NCI-H2227 (cell line): Measurements from ENCODE around the gene NFAT5.
"Not testable (repeated sequence)": the region's sequence is repeated elsewhere in the genome, so short reads cannot be mapped to it uniquely, and the experiment has no call there.

Source experiments
- DNase-seq: peaks from one replicate; lab custom pipeline; 2025; ENCODE audit not compliant: unreplicated experiment; lab: John Stamatoyannopoulos, UW

The NFAT5 gene, protein sequence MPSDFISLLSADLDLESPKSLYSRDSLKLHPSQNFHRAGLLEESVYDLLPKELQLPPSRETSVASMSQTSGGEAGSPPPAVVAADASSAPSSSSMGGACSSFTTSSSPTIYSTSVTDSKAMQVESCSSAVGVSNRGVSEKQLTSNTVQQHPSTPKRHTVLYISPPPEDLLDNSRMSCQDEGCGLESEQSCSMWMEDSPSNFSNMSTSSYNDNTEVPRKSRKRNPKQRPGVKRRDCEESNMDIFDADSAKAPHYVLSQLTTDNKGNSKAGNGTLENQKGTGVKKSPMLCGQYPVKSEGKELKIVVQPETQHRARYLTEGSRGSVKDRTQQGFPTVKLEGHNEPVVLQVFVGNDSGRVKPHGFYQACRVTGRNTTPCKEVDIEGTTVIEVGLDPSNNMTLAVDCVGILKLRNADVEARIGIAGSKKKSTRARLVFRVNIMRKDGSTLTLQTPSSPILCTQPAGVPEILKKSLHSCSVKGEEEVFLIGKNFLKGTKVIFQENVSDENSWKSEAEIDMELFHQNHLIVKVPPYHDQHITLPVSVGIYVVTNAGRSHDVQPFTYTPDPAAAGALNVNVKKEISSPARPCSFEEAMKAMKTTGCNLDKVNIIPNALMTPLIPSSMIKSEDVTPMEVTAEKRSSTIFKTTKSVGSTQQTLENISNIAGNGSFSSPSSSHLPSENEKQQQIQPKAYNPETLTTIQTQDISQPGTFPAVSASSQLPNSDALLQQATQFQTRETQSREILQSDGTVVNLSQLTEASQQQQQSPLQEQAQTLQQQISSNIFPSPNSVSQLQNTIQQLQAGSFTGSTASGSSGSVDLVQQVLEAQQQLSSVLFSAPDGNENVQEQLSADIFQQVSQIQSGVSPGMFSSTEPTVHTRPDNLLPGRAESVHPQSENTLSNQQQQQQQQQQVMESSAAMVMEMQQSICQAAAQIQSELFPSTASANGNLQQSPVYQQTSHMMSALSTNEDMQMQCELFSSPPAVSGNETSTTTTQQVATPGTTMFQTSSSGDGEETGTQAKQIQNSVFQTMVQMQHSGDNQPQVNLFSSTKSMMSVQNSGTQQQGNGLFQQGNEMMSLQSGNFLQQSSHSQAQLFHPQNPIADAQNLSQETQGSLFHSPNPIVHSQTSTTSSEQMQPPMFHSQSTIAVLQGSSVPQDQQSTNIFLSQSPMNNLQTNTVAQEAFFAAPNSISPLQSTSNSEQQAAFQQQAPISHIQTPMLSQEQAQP (N-terminal part only)

DNA sequence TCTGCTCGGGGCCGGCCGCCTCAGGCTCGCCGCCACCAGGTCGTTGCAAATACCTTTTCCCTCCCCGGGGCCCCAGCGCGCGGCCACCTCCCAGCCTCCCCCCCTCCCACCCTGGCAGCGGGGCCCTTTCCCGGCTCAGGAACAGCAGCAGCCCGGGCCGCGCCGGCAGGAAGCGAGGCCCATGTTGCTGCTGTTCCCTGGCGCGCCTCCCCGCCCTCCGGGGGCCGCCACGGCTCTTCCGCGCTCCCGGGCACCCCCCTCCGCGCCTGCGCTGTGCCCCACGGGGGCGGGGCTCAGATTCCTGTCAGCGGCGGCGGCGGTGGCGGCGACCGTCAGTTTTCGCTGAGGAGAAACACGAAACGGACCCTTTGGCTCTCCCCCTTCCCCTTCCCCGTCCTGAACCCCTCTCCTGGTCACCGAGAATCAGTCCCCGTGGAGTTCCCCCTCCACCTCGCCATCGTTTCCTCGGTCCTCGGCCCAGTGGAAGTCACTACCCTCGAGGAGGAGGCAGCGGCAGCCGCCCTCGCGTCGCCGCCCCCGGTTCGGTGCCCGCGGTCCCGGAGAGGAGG, at the start of gene NFAT5:
Gene NFAT5, plus strand, starts transcription at position 296 of the 569 bp plus-strand sequence. CDS start 336 bp downstream, outside the sequence.
- DNase-seq: peak; percentile 85

DNA sequence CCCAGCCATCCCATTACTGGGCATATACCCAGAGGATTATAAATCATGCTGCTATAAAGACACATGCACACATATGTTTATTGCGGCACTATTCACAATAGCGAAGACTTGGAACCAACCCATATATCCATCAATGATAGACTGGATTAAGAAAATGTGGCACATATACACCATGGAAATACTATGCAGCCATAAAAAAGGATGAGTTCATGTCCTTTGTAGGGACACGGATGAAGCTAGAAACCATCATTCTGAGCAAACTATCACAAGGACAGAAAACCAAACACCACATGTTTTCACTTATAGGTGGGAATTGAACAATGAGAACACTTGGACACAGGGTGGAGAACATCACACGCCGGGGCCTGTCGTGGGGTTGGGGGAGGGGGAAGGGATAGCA, 47.9 kb upstream of the NFAT5 start:
- DNase-seq: not testable (repeated sequence)

GRCh38 chr16:69520413-69520799, 45.4 kb upstream of the NFAT5 start:
- DNase-seq: no peak

- DNase-seq: no peak
Observed at GRCh38 chr16:69520800-69521602, 44.8 kb upstream of the NFAT5 start.

DNA sequence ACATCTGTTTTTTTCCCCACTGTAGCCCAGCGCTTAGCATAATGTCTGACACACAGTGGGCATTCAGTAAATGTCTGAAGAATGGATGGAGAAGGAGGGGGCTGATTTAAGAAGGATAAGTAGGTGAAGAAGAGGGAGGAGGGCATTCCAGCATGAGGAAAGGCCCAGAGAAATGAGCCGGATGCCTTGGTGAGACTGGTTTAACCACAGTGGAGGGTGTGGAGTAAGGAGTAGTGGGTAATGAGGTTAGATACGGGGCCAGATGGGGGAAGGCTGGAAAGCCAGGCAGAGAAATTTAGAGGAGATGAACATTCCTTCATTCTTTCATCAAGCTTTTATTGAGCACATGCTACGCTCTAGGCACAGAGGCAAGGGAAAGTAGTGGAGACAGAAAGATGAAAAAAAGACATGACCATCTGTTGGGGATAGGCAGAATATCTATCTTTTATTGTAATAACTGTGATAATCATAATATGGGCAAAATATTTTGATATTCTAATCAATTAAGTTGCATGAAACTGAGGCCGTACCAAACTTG, 43.7 kb upstream of the NFAT5 start:
- DNase-seq: no peak

GRCh38 chr16:69522732-69523404, 42.9 kb upstream of the NFAT5 start:
- peak; percentile 8 for DNase-seq

GRCh38 chr16:69523566-69524305, 42.0 kb upstream of the NFAT5 start:
- no peak for DNase-seq

GRCh38 chr16:69526831-69527655, 38.7 kb upstream of the NFAT5 start:
- no peak for DNase-seq

DNA sequence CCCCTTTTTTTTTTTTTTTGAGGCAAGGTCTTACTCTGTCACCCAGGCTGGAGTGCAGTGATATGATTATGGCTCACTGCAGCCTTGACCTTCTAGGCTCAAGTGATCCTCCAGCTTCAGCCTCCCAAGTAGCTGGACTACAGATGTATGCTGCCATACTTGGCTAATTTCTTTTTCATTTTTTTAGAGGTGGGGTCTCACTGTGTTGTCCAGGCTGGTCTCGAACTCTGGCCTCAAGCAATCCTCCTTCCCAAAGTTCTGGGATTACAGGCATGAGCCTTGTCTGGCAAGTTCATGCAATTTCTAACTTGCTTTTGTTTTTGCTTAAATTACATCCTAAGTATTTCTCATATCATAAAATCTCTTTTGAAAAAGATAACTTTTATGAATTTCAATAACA, 33.8 kb upstream of the NFAT5 start:
- DNase-seq: no peak

DNA sequence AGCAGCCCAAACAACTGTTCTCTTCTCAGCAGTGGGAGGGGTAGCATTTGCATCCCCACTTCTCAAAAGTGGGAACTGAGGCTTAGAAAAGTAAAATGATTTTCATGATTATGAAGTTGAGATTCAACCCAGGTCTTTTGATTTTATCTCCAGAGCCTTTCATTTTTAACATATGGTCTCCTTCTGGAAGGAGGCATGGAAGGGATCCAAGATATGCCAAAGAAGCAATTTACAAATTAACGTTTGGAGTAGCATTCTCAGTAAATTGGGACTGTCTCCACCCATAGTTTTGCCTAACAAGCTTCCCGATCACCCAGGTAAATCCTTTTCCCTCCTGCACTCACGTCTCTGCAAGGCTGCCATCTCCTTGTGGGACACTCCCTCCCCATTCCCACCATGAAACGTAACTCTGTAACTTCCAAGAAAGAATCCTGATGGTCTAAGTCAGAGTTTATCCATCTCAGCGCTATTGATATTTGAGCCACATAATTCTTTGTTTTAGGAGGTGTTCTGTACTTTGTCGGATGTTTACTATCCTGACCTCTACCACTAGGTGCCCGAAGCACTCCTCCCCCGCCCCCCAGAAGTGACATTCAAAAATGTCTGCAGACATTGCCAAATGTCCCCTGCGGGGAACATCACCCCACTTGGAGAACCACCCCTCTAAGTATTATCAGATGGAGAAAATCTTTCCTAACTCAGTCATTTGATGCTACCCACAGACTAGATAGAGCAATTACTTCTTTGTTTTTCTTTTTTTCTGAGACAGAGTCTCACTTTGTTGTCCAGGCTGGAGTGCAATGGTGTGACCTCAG, 32.9 kb upstream of the NFAT5 start:
- no peak for DNase-seq

DNA sequence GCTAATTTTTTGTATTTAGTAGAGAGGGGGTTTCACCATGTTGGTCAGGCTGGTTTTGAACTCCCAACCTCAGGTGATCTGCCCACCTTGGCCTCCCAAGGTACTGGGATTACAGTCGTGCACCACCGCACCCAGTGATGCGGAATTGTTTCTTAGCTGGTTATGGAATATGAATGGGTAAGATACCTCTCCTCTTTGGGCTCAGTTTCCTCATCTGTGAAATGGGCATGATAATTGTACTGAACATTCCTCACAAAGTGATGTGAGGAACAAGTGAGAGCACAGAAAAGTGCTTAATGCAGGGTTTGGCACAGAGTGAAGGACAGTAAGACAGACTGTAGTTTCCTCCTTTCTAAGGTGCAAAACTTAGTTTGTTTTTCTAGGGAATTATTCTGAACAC, 31.0 kb upstream of the NFAT5 start:
- no peak for DNase-seq

- DNase-seq: no peak
Observed at GRCh38 chr16:69535123-69536050, 30.4 kb upstream of the NFAT5 start.

- DNase-seq: no peak
Observed at GRCh38 chr16:69537706-69538080, 28.1 kb upstream of the NFAT5 start.

- no peak for DNase-seq
Observed at GRCh38 chr16:69538808-69539207, 27.0 kb upstream of the NFAT5 start.

DNA sequence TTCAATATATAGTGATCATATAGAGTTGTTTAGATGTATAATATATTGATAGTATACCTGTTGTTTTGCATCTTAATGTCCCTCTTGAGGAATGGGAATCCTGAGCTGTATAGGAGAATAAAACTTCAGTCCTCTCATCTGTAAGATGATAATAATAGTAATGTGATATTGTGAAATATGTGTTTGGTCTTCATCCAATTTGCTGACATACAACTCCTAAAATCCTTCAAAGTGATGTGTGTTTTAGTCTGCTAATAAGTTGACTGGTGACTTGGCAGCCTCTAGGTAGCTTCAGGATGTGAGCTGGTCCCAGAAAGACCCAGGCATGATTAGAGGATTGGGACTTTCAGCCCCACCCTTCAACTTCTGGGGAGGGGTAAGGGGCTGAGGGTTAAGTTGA, 22.8 kb upstream of the NFAT5 start:
- no peak for DNase-seq

DNA sequence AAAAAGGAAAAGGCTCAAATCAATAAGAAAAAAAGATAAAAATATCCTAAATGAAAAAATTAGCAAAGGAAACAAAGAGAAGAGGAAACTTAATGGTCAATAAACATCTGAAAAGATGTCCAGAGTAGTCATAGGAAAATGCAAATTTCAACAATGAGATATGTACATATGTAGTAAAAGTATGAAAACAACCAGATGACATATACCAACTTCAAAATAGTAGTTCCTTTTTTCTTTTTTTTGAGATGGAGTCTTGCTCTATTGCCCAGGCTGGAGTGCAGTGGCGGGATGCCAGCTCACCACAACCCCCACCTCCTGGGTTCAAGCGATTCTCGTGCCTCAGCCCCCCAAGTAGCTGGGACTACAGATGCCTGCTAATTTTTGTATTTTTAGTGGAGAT, 21.7 kb upstream of the NFAT5 start:
- DNase-seq: no peak
